ENCODE measurements around the gene ZNF862.

- TF ChIP-seq CTCF (IDR thresholded peaks at IDR 0.05) (no peak), EZH2 (IDR thresholded peaks at IDR 0.05; ENCODE audit: borderline replicate concordance, insufficient read depth, low read depth, low read length, poor library complexity, severe bottlenecking) (no peak)
Observed at GRCh38 chr7:149819961-149820340, 18.2 kb upstream of the ZNF862 start.
